ENCODE results near the gene MIER2. TPM values are rescaled to one million over a fixed set of nuclear protein-coding genes. Genes with fewer than 3 reads are reported as not detected.
"Not testable (repeated sequence)": the region's sequence is repeated elsewhere in the genome, so short reads cannot be mapped to it uniquely, and the experiment has no call there.

The MIER2 gene
- total RNA-seq, 1 experiment from 2014 or later, result not detected

GRCh38 chr19:383922-384798 lies 39.6 kb upstream of the MIER2 start:
- Histone ChIP-seq H2AFZ (ENCODE audit: low read length) (no peak overlapping the region), H3K27me3 (ENCODE audit: low read length) (no peaks in the 10 kb centered on the region), H3K27ac (ENCODE audit: low read length) (no peak overlapping the region), H3K79me2 (ENCODE audit: low read length) (no peaks in the 10 kb centered on the region), H3K4me2 (ENCODE audit: low read length) (no peak overlapping the region), H4K20me1 (ENCODE audit: low read length) (no peaks in the 10 kb centered on the region), H3K9me2 (replicated peaks; ENCODE audit: low read length) (no peaks in the 10 kb centered on the region), H3K4me1 (ENCODE audit: insufficient read depth, low read length) (0 out of 2 replicates have a peak, but pooled peaks cover 3% of the 10 kb centered on the region), H3K9ac (ENCODE audit: low read length) (no peak overlapping the region), H3K4me3 (ENCODE audit: low read length) (no peak overlapping the region), H3K36me3 (ENCODE audit: low read depth, low read length) (no peaks in the 10 kb centered on the region), H3K9me3 (ENCODE audit: low read length) (no peaks in the 10 kb centered on the region), H3F3A (ENCODE audit: low read length, unreplicated experiment) (no peaks in the 10 kb centered on the region)
- BruUV-seq (replicated peaks), result no TSS peak
- ChIA-PET CTCF (no interaction called here), POLR2A (ENCODE audit: unreplicated experiment) (no interaction called here)
- no peak for TF ChIP-seq EZH2 (IDR thresholded peaks at IDR 0.05; ENCODE audit: low read length, unreplicated experiment)
- TF ChIP-seq, protein P1, sequence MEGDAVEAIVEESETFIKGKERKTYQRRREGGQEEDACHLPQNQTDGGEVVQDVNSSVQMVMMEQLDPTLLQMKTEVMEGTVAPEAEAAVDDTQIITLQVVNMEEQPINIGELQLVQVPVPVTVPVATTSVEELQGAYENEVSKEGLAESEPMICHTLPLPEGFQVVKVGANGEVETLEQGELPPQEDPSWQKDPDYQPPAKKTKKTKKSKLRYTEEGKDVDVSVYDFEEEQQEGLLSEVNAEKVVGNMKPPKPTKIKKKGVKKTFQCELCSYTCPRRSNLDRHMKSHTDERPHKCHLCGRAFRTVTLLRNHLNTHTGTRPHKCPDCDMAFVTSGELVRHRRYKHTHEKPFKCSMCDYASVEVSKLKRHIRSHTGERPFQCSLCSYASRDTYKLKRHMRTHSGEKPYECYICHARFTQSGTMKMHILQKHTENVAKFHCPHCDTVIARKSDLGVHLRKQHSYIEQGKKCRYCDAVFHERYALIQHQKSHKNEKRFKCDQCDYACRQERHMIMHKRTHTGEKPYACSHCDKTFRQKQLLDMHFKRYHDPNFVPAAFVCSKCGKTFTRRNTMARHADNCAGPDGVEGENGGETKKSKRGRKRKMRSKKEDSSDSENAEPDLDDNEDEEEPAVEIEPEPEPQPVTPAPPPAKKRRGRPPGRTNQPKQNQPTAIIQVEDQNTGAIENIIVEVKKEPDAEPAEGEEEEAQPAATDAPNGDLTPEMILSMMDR (conservative IDR thresholded peaks at IDR 0.05; ENCODE audit: low read depth, low read length), result no peak; the same call in 1 of the 2 replicates
- TF ChIP-seq EZH2phosphoT487 (IDR thresholded peaks at IDR 0.05; ENCODE audit: borderline replicate concordance, low read length), result no peak
- no peak for DNase-seq
- intact Hi-C loops (cut with micrococcal nuclease), result no loop called here
- no peak for ATAC-seq

DNA sequence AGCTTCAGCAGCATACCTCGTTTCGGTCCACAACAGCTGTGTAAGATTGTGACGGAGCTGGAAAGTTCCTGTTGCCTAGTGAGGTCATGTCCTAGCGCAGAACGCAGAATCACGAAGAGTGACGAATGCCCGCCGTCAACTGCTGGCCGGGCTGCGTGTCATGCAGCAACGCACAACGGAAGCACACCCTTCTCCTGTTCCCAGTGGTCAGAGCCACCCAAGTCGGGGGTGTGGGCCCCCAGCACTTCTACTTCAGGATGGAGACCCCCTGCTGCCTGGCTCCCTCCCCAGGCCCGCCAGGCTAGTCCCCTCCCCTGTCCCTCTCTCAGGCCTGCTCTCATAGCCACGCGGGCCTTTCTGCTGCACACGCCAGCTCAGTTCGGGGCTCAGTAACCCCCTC lies 38.4 kb upstream of the MIER2 start:
- H4K20me1 ChIP-seq (ENCODE audit: low read length), result no peaks in the 10 kb centered on the region
- TF ChIP-seq, protein P1 (conservative IDR thresholded peaks at IDR 0.05; ENCODE audit: low read depth, low read length), result no peak
- no peak for TF ChIP-seq EZH2 (IDR thresholded peaks at IDR 0.05; ENCODE audit: low read length, unreplicated experiment)
- no peak for TF ChIP-seq EZH2phosphoT487 (IDR thresholded peaks at IDR 0.05; ENCODE audit: borderline replicate concordance, low read length)
- 0 out of 2 replicates have a peak, but pooled peaks cover 3% of the 10 kb centered on the region for H3K4me1 ChIP-seq (ENCODE audit: insufficient read depth, low read length)
- H3K36me3 ChIP-seq (ENCODE audit: low read depth, low read length), result no peaks in the 10 kb centered on the region
- no peak overlapping the region for H2AFZ ChIP-seq (ENCODE audit: low read length)
- H3K9me2 ChIP-seq (replicated peaks; ENCODE audit: low read length), result no peaks in the 10 kb centered on the region
- intact Hi-C loops (cut with micrococcal nuclease), result no loop called here
- no peak overlapping the region for H3K4me2 ChIP-seq (ENCODE audit: low read length)
- H3K4me3 ChIP-seq (ENCODE audit: low read length), result no peak overlapping the region
- no TSS peak for BruUV-seq (replicated peaks)
- no peaks in the 10 kb centered on the region for H3K9me3 ChIP-seq (ENCODE audit: low read length)
- no peak for ATAC-seq
- H3K27me3 ChIP-seq (ENCODE audit: low read length), result no peaks in the 10 kb centered on the region
- no peaks in the 10 kb centered on the region for H3F3A ChIP-seq (ENCODE audit: low read length, unreplicated experiment)
- H3K27ac ChIP-seq (ENCODE audit: low read length), result no peak overlapping the region
- no peaks in the 10 kb centered on the region for H3K79me2 ChIP-seq (ENCODE audit: low read length)
- no peak for DNase-seq
- H3K9ac ChIP-seq (ENCODE audit: low read length), result no peak overlapping the region
- CTCF ChIA-PET, result no interaction called here
- POLR2A ChIA-PET (ENCODE audit: unreplicated experiment), result interaction anchor here (0.7 kb wide), 1 partner anchor 13 kb away, joined by 3 read pairs; no protein-coding TSS in a partner anchor

DNA sequence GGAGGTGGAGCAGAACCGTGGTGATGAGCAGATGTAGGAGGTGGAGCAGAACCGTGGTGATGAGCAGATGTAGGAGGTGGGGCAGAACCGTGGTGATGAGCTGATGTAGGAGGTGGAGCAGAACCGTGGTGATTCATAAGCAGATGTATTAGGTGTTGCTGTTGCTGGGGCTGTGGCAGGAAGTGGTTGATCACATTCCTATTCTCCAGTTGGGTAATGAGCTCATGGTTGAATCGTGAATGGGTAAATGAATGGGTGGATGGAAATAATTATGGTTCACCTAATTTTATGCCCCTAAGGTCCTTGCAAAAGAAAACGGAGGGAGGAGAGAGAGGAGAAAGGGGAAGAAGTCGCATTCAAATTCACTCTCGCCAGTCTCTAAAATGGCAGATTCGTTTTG lies 38.0 kb upstream of the MIER2 start:
- H3K9ac ChIP-seq (ENCODE audit: low read length); H3K9me3 ChIP-seq (ENCODE audit: low read length); ATAC-seq; H3K27ac ChIP-seq (ENCODE audit: low read length); H3K79me2 ChIP-seq (ENCODE audit: low read length); H3K9me2 ChIP-seq (replicated peaks; ENCODE audit: low read length); H3K4me3 ChIP-seq (ENCODE audit: low read length); intact Hi-C loops (cut with micrococcal nuclease); CTCF ChIA-PET; H2AFZ ChIP-seq (ENCODE audit: low read length); BruUV-seq (replicated peaks); H3K4me1 ChIP-seq (ENCODE audit: insufficient read depth, low read length); H3K36me3 ChIP-seq (ENCODE audit: low read depth, low read length); H3K27me3 ChIP-seq (ENCODE audit: low read length); H4K20me1 ChIP-seq (ENCODE audit: low read length); H3F3A ChIP-seq (ENCODE audit: low read length, unreplicated experiment); DNase-seq; H3K4me2 ChIP-seq (ENCODE audit: low read length): not testable (repeated sequence)
- POLR2A ChIA-PET (ENCODE audit: unreplicated experiment), result interaction anchor here (0.7 kb wide), 1 partner anchor 13 kb away, joined by 3 read pairs; no protein-coding TSS in a partner anchor

DNA sequence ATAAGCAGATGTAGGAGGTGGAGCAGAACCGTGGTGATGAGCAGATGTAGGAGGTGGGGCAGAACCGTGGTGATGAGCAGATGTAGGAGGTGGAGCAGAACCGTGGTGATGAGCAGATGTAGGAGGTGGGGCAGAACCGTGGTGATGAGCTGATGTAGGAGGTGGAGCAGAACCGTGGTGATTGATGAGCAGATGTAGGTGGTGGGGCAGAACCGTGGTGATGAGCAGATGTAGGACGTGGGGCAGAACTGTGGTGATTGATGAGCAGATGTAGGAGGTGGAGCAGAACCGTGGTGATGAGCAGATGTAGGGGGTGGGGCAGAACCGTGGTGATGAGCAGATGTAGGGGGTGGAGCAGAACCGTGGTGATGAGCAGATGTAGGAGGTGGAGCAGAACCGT lies 37.3 kb upstream of the MIER2 start:
- DNase-seq, result not testable (repeated sequence)

GRCh38 chr19:380618-381219 lies 36.1 kb upstream of the MIER2 start:
- H3K9ac ChIP-seq (ENCODE audit: low read length); H2AFZ ChIP-seq (ENCODE audit: low read length); H3K4me3 ChIP-seq (ENCODE audit: low read length); H3K27ac ChIP-seq (ENCODE audit: low read length); BruUV-seq (replicated peaks); H3K4me1 ChIP-seq (ENCODE audit: insufficient read depth, low read length); H3K36me3 ChIP-seq (ENCODE audit: low read depth, low read length); H3F3A ChIP-seq (ENCODE audit: low read length, unreplicated experiment); intact Hi-C loops (cut with micrococcal nuclease); H3K9me3 ChIP-seq (ENCODE audit: low read length); H3K4me2 ChIP-seq (ENCODE audit: low read length); H3K79me2 ChIP-seq (ENCODE audit: low read length); ATAC-seq; H3K9me2 ChIP-seq (replicated peaks; ENCODE audit: low read length); CTCF ChIA-PET; H4K20me1 ChIP-seq (ENCODE audit: low read length); H3K27me3 ChIP-seq (ENCODE audit: low read length); DNase-seq: not testable (repeated sequence)
- POLR2A ChIA-PET (ENCODE audit: unreplicated experiment), result interaction anchor here (0.6 kb wide), 1 partner anchor 12 kb away, joined by 5 read pairs; no protein-coding TSS in a partner anchor

More for the DNA sequence above, 37.3 kb upstream of the MIER2 start:
- H2AFZ ChIP-seq (ENCODE audit: low read length); H3K4me3 ChIP-seq (ENCODE audit: low read length); ATAC-seq; H3K9me3 ChIP-seq (ENCODE audit: low read length); BruUV-seq (replicated peaks); POLR2A ChIA-PET (ENCODE audit: unreplicated experiment); intact Hi-C loops (cut with micrococcal nuclease); H3K4me2 ChIP-seq (ENCODE audit: low read length); H3F3A ChIP-seq (ENCODE audit: low read length, unreplicated experiment); H3K9ac ChIP-seq (ENCODE audit: low read length); H3K9me2 ChIP-seq (replicated peaks; ENCODE audit: low read length); H3K27me3 ChIP-seq (ENCODE audit: low read length); H3K27ac ChIP-seq (ENCODE audit: low read length); H3K4me1 ChIP-seq (ENCODE audit: insufficient read depth, low read length); H3K36me3 ChIP-seq (ENCODE audit: low read depth, low read length); H4K20me1 ChIP-seq (ENCODE audit: low read length); H3K79me2 ChIP-seq (ENCODE audit: low read length); CTCF ChIA-PET: not testable (repeated sequence)
